Aortic smooth muscle cell (primary cell): ENCODE results near the gene COPS3. TPM values are rescaled to one million over a fixed set of nuclear protein-coding genes. Genes with fewer than 3 reads are reported as not detected.

Experiments used
- total RNA-seq: library from RNA; depleted of rRNA; stranded (reverse); fragments of >200 nt; gene quantifications from 2 replicates; pipeline ENCODE4 v1.2.3, GENCODE V29; 2014

The COPS3 gene
- 86.4 and 89.0 TPM in 2 replicates for total RNA-seq

DNA sequence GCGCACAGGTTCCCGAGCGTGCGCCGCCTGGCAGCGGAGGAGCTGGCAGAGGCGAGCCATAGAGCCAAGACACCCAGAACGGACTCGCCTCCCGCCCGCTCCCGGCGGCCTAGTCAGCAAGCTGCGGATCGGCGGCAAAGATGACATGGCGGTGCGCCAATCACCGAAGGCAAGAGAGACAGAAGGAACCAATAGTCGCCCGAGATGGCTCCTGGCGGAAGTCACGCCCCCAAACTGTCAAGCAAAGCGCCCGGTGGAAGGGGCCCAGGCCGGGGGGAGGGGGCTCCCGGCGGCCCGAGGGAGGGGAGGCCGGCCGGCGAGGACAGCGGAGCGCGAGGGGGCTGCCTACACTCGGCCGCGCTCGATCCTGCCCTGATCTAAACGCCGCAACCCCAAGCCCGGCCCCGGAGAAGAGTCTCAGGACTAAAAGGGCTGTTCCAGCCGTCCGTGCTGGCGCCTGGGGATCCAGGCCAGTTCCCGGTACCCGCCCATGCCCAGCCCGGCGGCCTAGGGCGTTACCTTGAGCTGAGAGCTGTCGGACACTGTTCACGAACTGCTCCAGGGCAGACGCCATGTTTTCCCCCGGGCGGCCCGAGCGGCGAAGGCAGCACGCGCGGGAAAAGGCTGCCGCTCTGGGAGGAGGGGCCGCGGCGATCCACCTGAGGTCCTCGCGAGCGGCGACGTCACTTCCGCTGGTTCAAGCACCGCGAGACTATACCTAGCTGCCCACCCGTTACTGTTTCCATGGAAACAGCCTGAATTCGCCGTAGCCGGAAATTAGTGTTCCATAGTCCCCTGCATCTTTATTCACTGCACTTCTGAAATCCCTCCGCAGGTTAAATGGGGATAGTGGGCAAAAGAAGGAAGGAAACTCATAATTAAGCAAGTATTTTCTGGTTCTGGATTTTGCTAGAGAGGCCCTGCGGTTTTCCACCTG, at the start of gene COPS3:
COPS3 (minus strand) TSS at position 634 of the 937 bp plus-strand sequence; CDS start at position 574, 60 bp downstream.

DNA sequence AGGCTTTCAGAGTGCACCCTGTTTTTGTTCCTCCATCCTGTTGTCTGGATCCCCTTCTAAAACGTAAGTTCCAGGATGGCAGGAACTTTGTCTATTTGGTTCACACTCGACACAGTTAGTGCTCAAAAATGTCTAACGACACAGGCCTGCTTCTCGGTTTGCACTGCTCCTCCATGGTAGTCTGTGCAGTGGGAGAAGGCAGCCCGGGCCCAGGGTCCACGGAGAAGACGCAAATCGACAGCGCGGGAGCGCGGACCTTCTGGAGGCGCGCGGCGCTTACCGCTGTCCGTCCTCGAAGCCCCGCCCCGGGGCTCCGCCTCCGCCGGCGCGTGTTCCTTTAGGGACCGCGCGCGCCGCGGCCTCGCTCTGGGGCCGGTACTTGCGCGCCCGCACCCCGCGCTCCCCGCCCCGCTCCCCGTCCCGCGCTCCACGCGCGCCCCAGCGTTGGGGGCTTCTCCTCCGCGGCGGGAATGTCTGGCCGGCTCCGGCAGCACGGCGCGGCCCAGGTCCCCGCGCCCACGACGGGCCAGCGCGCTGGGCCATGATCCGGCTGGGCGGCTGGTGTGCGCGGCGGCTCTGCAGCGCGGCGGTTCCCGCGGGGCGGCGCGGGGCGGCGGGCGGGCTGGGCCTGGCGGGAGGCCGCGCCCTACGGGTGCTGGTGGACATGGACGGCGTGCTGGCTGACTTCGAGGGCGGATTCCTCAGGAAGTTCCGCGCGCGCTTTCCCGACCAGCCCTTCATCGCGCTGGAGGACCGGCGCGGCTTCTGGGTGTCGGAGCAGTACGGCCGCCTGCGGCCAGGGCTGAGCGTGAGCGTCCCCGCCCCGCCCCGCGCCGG, 22.2 kb upstream of the COPS3 start, which contains the start of gene NT5M:
NT5M (plus strand) TSS at position 364 of the 837 bp plus-strand sequence; CDS start at position 542, 178 bp downstream.

DNA sequence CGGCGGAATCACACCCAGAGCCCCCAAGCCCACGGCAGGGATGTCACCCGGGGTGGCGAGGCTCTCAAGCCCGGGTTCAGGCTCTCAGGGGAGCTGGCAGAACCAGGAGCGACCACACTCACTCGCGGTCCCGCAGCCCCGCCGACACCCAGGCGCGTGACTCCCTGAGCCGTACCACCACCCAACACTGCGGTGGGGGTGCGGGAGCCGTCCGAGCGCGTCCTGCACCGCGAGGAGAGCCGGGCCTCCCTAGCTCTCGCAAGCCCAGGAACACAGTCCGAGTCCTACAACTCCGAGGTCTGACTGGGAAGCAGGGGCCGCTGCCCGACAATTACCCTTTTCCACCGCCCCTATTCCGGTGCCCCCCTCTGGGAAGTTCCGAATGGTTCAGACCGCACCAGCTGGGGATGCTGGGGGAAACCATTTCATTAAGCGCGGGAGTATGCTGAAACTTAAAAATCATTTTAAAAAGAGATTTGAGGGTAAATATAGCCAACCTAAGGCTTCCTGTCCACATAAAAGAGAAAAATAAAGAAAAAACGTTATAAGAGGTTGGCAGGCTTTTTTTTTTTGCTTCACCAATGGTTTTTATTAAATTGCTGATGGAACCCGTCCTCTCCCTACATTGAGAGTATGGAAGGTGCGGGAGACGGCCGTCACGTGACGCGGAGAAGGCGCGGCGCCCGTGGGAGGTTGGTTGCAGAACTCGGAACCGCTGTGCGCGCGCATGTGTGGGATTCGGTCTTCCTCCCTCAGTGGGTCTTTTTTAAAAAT, 43.8 kb downstream of the COPS3 start, which contains the start of gene FLCN:
FLCN (minus strand) TSS at position 143 of the 774 bp plus-strand sequence. CDS start 9,031 bp downstream, outside the sequence.

DNA sequence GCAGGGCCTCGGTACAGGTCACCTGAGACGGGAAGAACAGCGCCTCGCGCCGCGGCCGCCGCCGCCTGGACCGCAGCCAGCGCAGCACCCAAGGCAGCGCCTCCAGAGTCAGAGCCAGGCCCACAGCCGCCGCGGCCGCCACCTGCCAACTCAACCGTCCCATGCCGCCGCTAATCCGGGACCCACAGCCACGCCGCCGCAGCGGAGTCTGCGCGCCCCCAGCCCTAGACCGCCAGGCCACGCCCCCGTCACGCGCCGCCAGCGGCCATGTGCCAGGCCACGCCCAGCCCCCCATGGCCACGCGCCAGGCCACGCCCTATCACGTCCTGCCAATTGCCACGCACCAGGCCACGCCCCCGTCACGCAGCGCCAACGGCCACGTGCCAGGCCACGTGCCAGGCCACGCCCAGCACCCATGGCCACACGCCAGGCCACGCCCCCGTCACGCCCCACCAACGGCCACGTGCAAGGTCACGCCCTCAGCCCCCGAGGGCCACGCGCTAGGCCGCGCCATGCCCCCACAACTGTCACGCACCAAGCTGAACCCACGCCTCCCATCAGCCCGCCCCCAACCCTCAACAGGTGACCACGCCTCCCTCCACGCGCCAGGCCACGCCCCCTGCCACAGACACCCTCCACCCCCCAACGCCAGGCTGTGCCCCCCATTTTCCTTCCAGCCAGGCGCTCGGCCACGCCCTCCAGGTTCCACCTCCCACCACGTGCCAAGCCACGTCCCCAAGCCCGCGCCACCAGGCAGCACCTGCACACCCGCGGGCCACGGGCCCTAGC, 74.7 kb downstream of the COPS3 start, which contains the start of gene PLD6:
PLD6 (minus strand) TSS at position 210 of the 789 bp plus-strand sequence; CDS start at position 163, 47 bp downstream.

Other genes with a start within 250 kb of the COPS3 start
- 129 and 163 TPM in 2 replicates for gene MPRIP, start 238.8 kb downstream of the COPS3 start, total RNA-seq
- gene PLD6, start 74.9 kb downstream of the COPS3 start, total RNA-seq, result 3.5 and 4.0 TPM in 2 replicates
- gene FLCN, start 44.1 kb downstream of the COPS3 start, total RNA-seq, result 59.2 and 65.2 TPM in 2 replicates
- 1.1 and 1.3 TPM in 2 replicates for gene NT5M, start 22.1 kb upstream of the COPS3 start, total RNA-seq
- 8.3 and 8.5 TPM in 2 replicates for gene MED9, start 195.8 kb upstream of the COPS3 start, total RNA-seq
- 2.4 and 3.6 TPM in 2 replicates for gene RASD1, start 215.1 kb upstream of the COPS3 start, total RNA-seq